ENCODE data around the gene GABRB2.

DNA sequence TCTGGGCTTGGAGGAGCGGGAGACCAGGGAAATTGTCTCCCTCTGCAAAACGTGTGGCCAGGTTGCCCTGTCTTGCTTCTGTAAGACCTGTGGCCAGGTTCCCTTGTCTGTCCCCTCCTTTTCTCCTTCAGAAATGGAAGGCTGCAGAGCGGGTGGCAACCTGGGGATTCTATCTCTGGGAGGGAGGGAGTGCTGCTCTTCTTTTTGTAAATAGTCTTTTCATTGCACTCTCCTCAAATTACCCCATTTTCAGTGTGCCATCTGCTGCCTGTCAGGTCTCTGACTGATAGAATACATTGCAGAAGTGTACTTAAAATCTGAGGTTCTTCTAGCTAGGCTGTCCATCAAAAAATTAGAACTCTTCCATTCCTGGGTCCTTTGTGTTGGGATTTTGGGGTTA, 126.0 kb downstream of the GABRB2 start:
- TF ChIP-seq, protein P1, sequence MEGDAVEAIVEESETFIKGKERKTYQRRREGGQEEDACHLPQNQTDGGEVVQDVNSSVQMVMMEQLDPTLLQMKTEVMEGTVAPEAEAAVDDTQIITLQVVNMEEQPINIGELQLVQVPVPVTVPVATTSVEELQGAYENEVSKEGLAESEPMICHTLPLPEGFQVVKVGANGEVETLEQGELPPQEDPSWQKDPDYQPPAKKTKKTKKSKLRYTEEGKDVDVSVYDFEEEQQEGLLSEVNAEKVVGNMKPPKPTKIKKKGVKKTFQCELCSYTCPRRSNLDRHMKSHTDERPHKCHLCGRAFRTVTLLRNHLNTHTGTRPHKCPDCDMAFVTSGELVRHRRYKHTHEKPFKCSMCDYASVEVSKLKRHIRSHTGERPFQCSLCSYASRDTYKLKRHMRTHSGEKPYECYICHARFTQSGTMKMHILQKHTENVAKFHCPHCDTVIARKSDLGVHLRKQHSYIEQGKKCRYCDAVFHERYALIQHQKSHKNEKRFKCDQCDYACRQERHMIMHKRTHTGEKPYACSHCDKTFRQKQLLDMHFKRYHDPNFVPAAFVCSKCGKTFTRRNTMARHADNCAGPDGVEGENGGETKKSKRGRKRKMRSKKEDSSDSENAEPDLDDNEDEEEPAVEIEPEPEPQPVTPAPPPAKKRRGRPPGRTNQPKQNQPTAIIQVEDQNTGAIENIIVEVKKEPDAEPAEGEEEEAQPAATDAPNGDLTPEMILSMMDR (IDR thresholded peaks at IDR 0.05) = no peak
- no peak for TF ChIP-seq POLR2A (IDR thresholded peaks at IDR 0.05)

All from heart left ventricle (tissue), 13 donors.